Mucosa of stomach (tissue), 1 donor: ENCODE results near the gene TREM1.

Experiments used
- H3K27me3 ChIP-seq: one replicate; pipeline ENCODE4 v1.7.0; 2013; ENCODE audit warnings: mild to moderate bottlenecking, low read length; ENCODE audit not compliant: control insufficient read depth, insufficient read depth
- H3K36me3 ChIP-seq: one replicate; pipeline ENCODE4 v1.7.0; 2013; ENCODE audit warnings: low read length; ENCODE audit not compliant: control insufficient read depth, insufficient read depth
- H3K4me1 ChIP-seq: one replicate; pipeline ENCODE4 v1.7.0; 2013; ENCODE audit warnings: mild to moderate bottlenecking, low read length; ENCODE audit not compliant: control insufficient read depth, insufficient read depth
- H3K4me3 ChIP-seq: one replicate; pipeline ENCODE4 v1.7.0; 2013; ENCODE audit warnings: low read length
- H3K9ac ChIP-seq: one replicate; pipeline ENCODE4 v1.7.0; 2013; ENCODE audit warnings: mild to moderate bottlenecking, low read length, moderate library complexity
- H3K9me3 ChIP-seq: one replicate; pipeline ENCODE4 v1.7.0; 2013; ENCODE audit warnings: mild to moderate bottlenecking, low read length, moderate library complexity; ENCODE audit not compliant: control insufficient read depth
- donor health status: Pancreatic carcinoma.

Gene TREM1

DNA sequence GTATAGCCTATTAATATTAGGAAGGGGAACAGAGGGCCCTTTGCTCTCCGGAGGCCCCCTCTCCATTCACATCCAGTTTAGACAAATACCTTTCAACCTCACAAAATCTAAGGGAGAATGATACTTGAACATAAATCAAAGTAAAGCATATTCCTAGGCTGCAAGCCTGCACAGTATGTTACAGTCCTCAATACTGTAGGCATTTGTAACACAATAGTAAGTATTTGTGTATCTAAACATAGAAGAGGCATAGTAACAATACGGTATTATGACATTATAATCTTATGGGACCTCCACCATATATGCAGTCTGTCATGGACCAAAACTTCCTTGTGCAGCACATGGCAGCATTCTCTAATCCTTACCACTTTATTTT is 2.3 kb upstream of the TREM1 start:
- Histone ChIP-seq H3K4me1 (no peaks in the 10 kb centered on the region), H3K36me3 (no peaks in the 10 kb centered on the region), H3K9me3 (no peaks in the 10 kb centered on the region), H3K9ac (no peak overlapping the region), H3K27me3 (peaks cover 7% of the 10 kb centered on the region), H3K4me3 (no peak overlapping the region)

DNA sequence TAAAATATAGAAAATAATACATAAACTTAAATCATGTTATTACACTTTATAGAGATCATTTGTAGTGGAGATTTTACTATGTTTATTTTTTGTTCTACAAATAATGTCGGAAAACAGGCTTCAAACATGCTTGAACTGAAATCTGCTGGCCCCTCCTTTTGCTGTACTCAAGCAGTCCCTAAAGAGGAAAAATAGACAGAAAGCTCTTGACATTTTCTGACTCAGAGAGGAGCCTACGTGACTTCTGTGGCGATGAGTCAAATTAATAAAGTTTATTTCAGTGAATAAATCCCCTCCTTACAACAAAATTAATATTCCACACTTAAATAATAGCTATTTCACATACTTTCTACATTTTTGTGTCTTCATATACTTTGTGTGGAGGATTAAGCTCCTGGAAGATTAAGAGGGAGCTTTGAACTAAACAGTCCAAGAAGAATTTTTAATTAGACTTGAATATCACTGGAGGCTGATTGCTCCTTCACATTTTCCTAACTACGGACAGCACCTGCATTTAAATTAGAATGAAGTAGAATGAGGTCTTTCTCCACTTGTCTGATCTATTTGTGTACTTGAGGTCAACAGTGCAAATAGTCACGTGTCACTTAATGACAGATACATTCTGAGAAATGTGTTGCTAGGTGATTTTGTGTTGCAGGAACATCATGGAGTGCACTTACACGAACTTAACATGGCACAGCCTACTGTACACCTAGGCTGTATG is 1.7 kb upstream of the TREM1 start:
- H3K27me3 ChIP-seq = peaks cover 7% of the 10 kb centered on the region
- no peaks in the 10 kb centered on the region for H3K36me3 ChIP-seq
- H3K4me3 ChIP-seq = no peak overlapping the region
- no peaks in the 10 kb centered on the region for H3K4me1 ChIP-seq
- H3K9ac ChIP-seq = no peak overlapping the region
- no peaks in the 10 kb centered on the region for H3K9me3 ChIP-seq

- H3K27me3 ChIP-seq = peaks cover 7% of the 10 kb centered on the region
- H3K9me3 ChIP-seq = no peaks in the 10 kb centered on the region
- no peaks in the 10 kb centered on the region for H3K36me3 ChIP-seq
- H3K4me3 ChIP-seq = no peak overlapping the region
- no peak overlapping the region for H3K9ac ChIP-seq
- H3K4me1 ChIP-seq = no peaks in the 10 kb centered on the region
Measured at GRCh38 chr6:41284726-41285125, 1.8 kb downstream of the TREM1 start.

DNA sequence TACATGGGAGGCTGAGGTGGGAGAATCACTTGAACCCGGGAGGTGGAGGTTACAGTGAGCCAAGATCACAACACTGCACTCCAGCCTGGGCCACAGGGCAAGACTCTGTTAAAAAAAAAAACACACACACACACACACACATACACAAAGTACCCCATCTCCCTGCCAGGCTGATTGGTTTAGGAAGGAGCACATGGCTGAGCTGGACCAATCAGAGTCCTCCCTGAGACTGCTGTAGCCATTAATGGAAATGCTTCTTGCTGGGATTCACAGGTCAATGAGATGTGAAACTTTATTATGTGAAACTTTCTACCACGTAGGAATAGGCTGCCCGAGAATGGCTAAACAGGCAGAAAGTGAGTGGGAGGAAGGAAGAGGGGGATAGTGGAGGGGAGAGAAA is 2.9 kb downstream of the TREM1 start:
- Histone ChIP-seq H3K9me3 (no peaks in the 10 kb centered on the region), H3K9ac (no peak overlapping the region), H3K27me3 (peaks cover 7% of the 10 kb centered on the region), H3K4me3 (no peak overlapping the region), H3K4me1 (no peaks in the 10 kb centered on the region), H3K36me3 (no peaks in the 10 kb centered on the region)

- Histone ChIP-seq H3K4me3 (no peak overlapping the region), H3K9ac (no peak overlapping the region), H3K4me1 (no peaks in the 10 kb centered on the region), H3K27me3 (no peaks in the 10 kb centered on the region), H3K36me3 (no peaks in the 10 kb centered on the region), H3K9me3 (no peaks in the 10 kb centered on the region)
Measured at GRCh38 chr6:41280381-41281057, 6.0 kb downstream of the TREM1 start.

GRCh38 chr6:41278699-41279405 is 7.6 kb downstream of the TREM1 start:
- Histone ChIP-seq H3K9me3 (no peaks in the 10 kb centered on the region), H3K36me3 (no peaks in the 10 kb centered on the region), H3K4me1 (no peaks in the 10 kb centered on the region), H3K27me3 (no peaks in the 10 kb centered on the region), H3K9ac (no peak overlapping the region), H3K4me3 (no peak overlapping the region)

DNA sequence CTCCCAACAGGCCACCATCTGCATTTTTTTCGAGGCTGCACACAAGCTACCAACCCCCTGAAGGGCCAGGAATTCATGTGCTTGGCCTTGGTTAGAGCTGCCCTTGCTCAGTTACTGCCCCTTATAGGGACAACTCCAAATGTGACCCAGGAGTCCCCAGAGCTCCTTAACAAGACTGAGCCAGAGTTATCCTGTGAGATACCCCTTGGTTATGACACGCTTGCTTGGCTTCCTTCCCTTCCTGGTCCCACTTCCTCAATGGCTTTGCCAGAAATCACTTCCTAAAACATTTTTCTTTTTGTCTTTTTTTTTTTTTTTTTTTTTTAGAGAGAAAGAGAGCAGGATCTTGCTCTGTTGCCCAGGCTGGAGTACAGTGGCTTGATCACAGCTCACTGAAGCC is 8.9 kb downstream of the TREM1 start:
- H3K4me1 ChIP-seq = no peaks in the 10 kb centered on the region

DNA sequence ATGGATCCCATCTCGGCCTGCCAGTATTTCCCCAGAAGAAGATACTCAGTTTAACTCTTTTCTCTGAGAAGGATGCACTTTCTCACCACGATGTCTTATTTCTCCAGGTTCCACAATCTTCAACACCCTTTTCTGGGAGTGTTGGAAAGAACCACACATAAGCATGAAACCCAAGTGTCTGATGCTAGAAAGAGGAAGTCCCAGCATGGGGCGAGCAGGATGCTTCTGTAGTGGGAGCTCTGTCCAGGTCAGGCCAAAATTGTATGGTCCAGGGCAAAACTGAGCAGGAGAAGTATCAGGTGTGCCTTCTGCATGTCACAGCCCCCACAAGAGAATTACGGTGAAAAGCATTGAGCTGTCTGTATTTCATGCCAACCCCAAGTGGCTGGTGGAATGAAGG is 11.0 kb downstream of the TREM1 start:
- no peaks in the 10 kb centered on the region for H3K36me3 ChIP-seq
- H3K9me3 ChIP-seq = no peaks in the 10 kb centered on the region
- no peak overlapping the region for H3K4me3 ChIP-seq
- H3K27me3 ChIP-seq = no peaks in the 10 kb centered on the region
- no peak overlapping the region for H3K9ac ChIP-seq
- H3K4me1 ChIP-seq = no peaks in the 10 kb centered on the region

More for the DNA sequence above, 8.9 kb downstream of the TREM1 start:
- Histone ChIP-seq H3K9me3 (no peaks in the 10 kb centered on the region), H3K36me3 (no peaks in the 10 kb centered on the region), H3K9ac (no peak overlapping the region), H3K4me3 (no peak overlapping the region), H3K27me3 (no peaks in the 10 kb centered on the region)

DNA sequence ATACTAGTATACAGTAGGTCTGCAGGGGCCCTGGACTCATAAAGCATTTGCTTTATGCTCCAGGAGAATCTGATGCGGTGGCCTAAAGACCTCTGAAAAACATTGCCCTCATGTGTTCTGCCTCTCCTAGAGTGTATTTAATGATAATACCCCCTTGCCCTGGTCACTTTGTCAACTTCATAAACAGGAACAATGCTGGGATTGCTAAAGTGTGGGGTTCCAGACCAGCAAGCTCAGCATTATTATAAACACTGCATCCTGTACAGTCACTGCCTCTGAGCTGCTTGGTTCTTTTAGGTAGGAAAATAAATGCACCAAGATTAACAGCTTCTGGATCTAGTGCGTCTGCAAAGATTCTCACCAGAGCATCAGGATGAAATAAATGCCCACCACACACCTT is 12.2 kb downstream of the TREM1 start:
- H3K9me3 ChIP-seq = no peaks in the 10 kb centered on the region
- H3K27me3 ChIP-seq = no peaks in the 10 kb centered on the region
- H3K36me3 ChIP-seq = no peaks in the 10 kb centered on the region
- no peak overlapping the region for H3K9ac ChIP-seq
- H3K4me1 ChIP-seq = no peaks in the 10 kb centered on the region
- no peak overlapping the region for H3K4me3 ChIP-seq

DNA sequence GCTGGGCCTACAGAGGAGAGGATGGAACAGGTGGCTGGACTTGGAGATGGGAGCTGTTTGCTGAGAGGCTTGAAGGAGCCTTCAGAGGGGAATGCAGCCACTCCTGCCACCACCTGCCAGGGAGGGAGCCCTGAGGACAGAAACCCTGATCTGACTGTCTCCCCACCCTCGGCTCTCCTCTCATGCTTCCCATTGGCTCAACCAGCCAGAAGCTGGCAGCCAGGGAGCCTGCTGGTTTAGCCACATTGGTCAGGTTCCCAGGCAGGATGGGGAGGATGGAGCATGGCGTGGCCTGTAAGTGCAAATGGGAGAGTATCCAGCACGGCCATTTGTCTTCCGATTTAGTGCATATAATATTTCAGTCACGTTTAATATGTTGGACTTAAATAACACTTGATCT is 12.8 kb downstream of the TREM1 start:
- H3K27me3 ChIP-seq = no peaks in the 10 kb centered on the region
- no peaks in the 10 kb centered on the region for H3K4me1 ChIP-seq
- no peak overlapping the region for H3K4me3 ChIP-seq
- H3K9me3 ChIP-seq = no peaks in the 10 kb centered on the region
- H3K9ac ChIP-seq = no peak overlapping the region
- H3K36me3 ChIP-seq = no peaks in the 10 kb centered on the region

- no peaks in the 10 kb centered on the region for H3K4me1 ChIP-seq
- H3K9ac ChIP-seq = no peak overlapping the region
- H3K9me3 ChIP-seq = no peaks in the 10 kb centered on the region
- H3K4me3 ChIP-seq = no peak overlapping the region
- no peaks in the 10 kb centered on the region for H3K36me3 ChIP-seq
- H3K27me3 ChIP-seq = no peaks in the 10 kb centered on the region
Measured at GRCh38 chr6:41272591-41273240, 13.8 kb downstream of the TREM1 start.

- Histone ChIP-seq H3K9ac (no peak overlapping the region), H3K9me3 (no peaks in the 10 kb centered on the region), H3K36me3 (no peaks in the 10 kb centered on the region), H3K4me1 (no peaks in the 10 kb centered on the region), H3K27me3 (no peaks in the 10 kb centered on the region), H3K4me3 (no peak overlapping the region)
Measured at GRCh38 chr6:41271901-41272395, 14.5 kb downstream of the TREM1 start.
